Measurements from ENCODE around the gene ACSL4. TPM values are rescaled to one million over a fixed set of nuclear protein-coding genes. Genes with fewer than 3 reads are reported as not detected.

ACSL4 gene
- total RNA-seq, 4 donors from 2014 or later = 40.7 to 64.7 (median 43.7) TPM

GRCh38 chrX:109691752-109692151 lies 41.3 kb downstream of the ACSL4 start:
- H3K36me3 ChIP-seq = no peaks in the 10 kb centered on the region
- TF ChIP-seq POLR2A (IDR thresholded peaks at IDR 0.05) (no peak), CTCF (IDR thresholded peaks at IDR 0.05) (no peak), POLR2AphosphoS5 (IDR thresholded peaks at IDR 0.05) (no peak)
- 57% methylated on average over 2 of the region's 2 CpGs for WGBS
- H3K27ac ChIP-seq = no peak overlapping the region
- H3K27me3 ChIP-seq = no peaks in the 10 kb centered on the region
- H3K4me1 ChIP-seq = no peaks in the 10 kb centered on the region
- no peak for DNase-seq (ENCODE audit: low spot score in 2 of 2)
- H3K4me3 ChIP-seq = no peak overlapping the region
- H3K9me3 ChIP-seq = no peaks in the 10 kb centered on the region

DNA sequence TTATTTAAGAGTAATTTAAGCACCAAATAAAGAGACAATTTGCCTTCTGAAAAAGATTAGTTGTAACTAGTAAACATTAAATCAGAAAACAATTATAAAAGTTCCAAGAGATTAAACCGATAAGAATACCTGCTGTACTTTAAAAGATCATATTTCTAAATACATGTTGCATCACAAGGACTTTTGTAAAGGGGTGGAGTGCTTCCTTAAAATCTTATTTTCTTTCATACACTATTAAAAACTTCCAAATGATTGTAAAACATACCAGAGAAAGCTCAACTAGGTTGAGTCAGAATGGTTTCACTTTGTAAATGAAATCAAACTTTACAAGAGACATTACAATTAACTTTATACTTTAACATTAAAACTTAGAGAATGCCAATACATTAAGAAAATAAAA lies 41.8 kb downstream of the ACSL4 start:
- Histone ChIP-seq H3K9me3 (no peaks in the 10 kb centered on the region), H3K36me3 (no peaks in the 10 kb centered on the region), H3K4me1 (no peaks in the 10 kb centered on the region), H3K27me3 (no peaks in the 10 kb centered on the region), H3K4me3 (no peak overlapping the region), H3K27ac (no peak overlapping the region)
- WGBS = 61% methylated on average over 1 of the region's 1 CpG
- TF ChIP-seq POLR2AphosphoS5 (IDR thresholded peaks at IDR 0.05) (no peak), CTCF (IDR thresholded peaks at IDR 0.05) (no peak), POLR2A (IDR thresholded peaks at IDR 0.05) (no peak), EP300 (IDR thresholded peaks at IDR 0.05) (no peak)
- DNase-seq (ENCODE audit: low spot score in 2 of 2) = no peak

- Histone ChIP-seq H3K36me3 (no peaks in the 10 kb centered on the region), H3K27me3 (no peaks in the 10 kb centered on the region), H3K9me3 (no peaks in the 10 kb centered on the region), H3K4me1 (no peaks in the 10 kb centered on the region), H3K27ac (no peak overlapping the region), H3K4me3 (no peak overlapping the region)
- DNase-seq (ENCODE audit: low spot score in 2 of 2) = no peak
- TF ChIP-seq CTCF (IDR thresholded peaks at IDR 0.05) (no peak), POLR2AphosphoS5 (IDR thresholded peaks at IDR 0.05) (no peak), POLR2A (IDR thresholded peaks at IDR 0.05) (no peak), EP300 (IDR thresholded peaks at IDR 0.05) (no peak)
- 89% methylated on average over 1 of the region's 1 CpG for WGBS
Measured at GRCh38 chrX:109687903-109688302, 45.2 kb downstream of the ACSL4 start.

GRCh38 chrX:109685656-109686078 lies 47.4 kb downstream of the ACSL4 start:
- Histone ChIP-seq H3K27ac (no peak overlapping the region), H3K27me3 (no peaks in the 10 kb centered on the region), H3K36me3 (no peaks in the 10 kb centered on the region), H3K9me3 (no peaks in the 10 kb centered on the region), H3K4me1 (no peaks in the 10 kb centered on the region), H3K4me3 (no peak overlapping the region)
- TF ChIP-seq CTCF (IDR thresholded peaks at IDR 0.05) = no peak
- TF ChIP-seq POLR2A (IDR thresholded peaks at IDR 0.05) = no peak
- no peak for TF ChIP-seq POLR2AphosphoS5 (IDR thresholded peaks at IDR 0.05)
- TF ChIP-seq EP300 (IDR thresholded peaks at IDR 0.05) = no peak
- 84% methylated on average over 2 of the region's 2 CpGs for WGBS
- no peak for DNase-seq (ENCODE audit: low spot score in 2 of 2)

GRCh38 chrX:109684136-109684535 lies 48.9 kb downstream of the ACSL4 start:
- TF ChIP-seq EP300 (IDR thresholded peaks at IDR 0.05) (no peak), POLR2A (IDR thresholded peaks at IDR 0.05) (no peak), CTCF (IDR thresholded peaks at IDR 0.05) (no peak), POLR2AphosphoS5 (IDR thresholded peaks at IDR 0.05) (no peak)
- WGBS = 64% methylated on average over 1 of the region's 1 CpG
- H3K9me3 ChIP-seq = no peaks in the 10 kb centered on the region

More at GRCh38 chrX:109684136-109684535, 48.9 kb downstream of the ACSL4 start:
- H3K36me3 ChIP-seq = no peaks in the 10 kb centered on the region
- no peaks in the 10 kb centered on the region for H3K27me3 ChIP-seq
- no peak overlapping the region for H3K27ac ChIP-seq
- no peaks in the 10 kb centered on the region for H3K4me1 ChIP-seq
- H3K4me3 ChIP-seq = no peak overlapping the region
- no peak for DNase-seq (ENCODE audit: low spot score in 2 of 2)
